Coronary artery (tissue), 2 donors: ENCODE data around the gene NCBP3.

ENCODE experiments used
- DNase-seq: peaks from one replicate; pipeline ENCODE4 v3.0.0-alpha.2; 2017; ENCODE audit warnings: low spot score
- H3K27ac ChIP-seq, 2 donors: fragments of 200-600 bp; sonication (generic); one replicate each; pipeline ENCODE4 v1.5.1; 2016 to 2019
- H3K4me3 ChIP-seq: fragments of 200-600 bp; sonication (generic); 2 replicates; pipeline ENCODE4 v1.5.1; 2016; ENCODE audit warnings: mild to moderate bottlenecking, moderate library complexity
- CTCF ChIP-seq: fragments of 200-600 bp; sonication (generic); IDR thresholded peaks from one replicate; pipeline ENCODE4 v1.5.1; 2019; ENCODE audit warnings: antibody characterized with exemption

Gene NCBP3

GRCh38 chr17:3892095-3892998 lies 46.3 kb upstream of the NCBP3 start:
- H3K27ac ChIP-seq, result peak overlapping the region; percentile 58 to 75
- DNase-seq, result peak; percentile 86
- peak overlapping the region; percentile 76 for H3K4me3 ChIP-seq
- TF ChIP-seq CTCF, result no peak

GRCh38 chr17:3891626-3892094 lies 45.6 kb upstream of the NCBP3 start:
- H3K27ac ChIP-seq, result peak overlapping the region; percentile 58 to 75
- DNase-seq, result no peak
- peak overlapping the region; percentile 76 for H3K4me3 ChIP-seq
- TF ChIP-seq CTCF, result no peak

GRCh38 chr17:3890878-3891219 lies 44.8 kb upstream of the NCBP3 start:
- no peak for TF ChIP-seq CTCF
- Histone ChIP-seq H3K27ac (peak overlapping the region; percentile 70 to 89), H3K4me3 (no peak overlapping the region)
- no peak for DNase-seq

- DNase-seq, result peak; percentile 96
- H3K27ac ChIP-seq, result peak overlapping the region; percentile 70 to 89
- no peak for TF ChIP-seq CTCF
- peak overlapping the region; percentile 12 for H3K4me3 ChIP-seq
Measured at GRCh38 chr17:3890082-3890877, 44.2 kb upstream of the NCBP3 start.

- no peak for DNase-seq
- no peak for TF ChIP-seq CTCF
- Histone ChIP-seq H3K27ac (peak overlapping the region; percentile 70 to 89), H3K4me3 (peak overlapping the region; percentile 12)
Measured at GRCh38 chr17:3889325-3890012, 43.4 kb upstream of the NCBP3 start.

GRCh38 chr17:3888343-3889171 lies 42.5 kb upstream of the NCBP3 start:
- DNase-seq, result peak; percentile 84
- H3K27ac ChIP-seq, result peak overlapping the region; percentile 70 to 89
- H3K4me3 ChIP-seq, result no peak overlapping the region
- no peak for TF ChIP-seq CTCF
